CD4-positive, alpha-beta T cell treated with Interleukin-6 at 100 ng/mL for 8 hours (primary cell): Measurements from ENCODE around the gene RUNX2.

Source experiments
- DNase-seq: peaks from one replicate; pipeline ENCODE4 v3.0.0-alpha.2; 2020; ENCODE audit warnings: mixed read lengths, low spot score

The RUNX2 gene

DNA sequence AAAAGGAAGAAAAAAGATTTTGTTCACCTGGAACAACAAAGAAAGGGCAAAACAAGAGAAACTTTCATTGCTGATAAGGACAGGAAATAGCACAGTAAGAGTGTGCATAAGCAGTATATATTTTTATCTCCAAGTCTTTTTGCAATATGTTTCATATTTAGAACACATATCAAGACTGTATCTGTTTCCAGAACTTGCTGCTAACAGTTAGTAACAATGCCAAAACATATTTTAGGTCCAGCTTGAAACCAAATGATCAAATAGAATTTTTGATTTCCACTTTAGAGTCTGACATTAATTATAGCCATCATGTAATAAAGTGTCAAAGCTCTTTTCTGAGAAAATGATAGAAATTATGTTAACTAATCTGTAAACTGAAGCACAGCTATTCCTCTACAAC lies 193.1 kb downstream of the RUNX2 start:
- DNase-seq = no peak

DNA sequence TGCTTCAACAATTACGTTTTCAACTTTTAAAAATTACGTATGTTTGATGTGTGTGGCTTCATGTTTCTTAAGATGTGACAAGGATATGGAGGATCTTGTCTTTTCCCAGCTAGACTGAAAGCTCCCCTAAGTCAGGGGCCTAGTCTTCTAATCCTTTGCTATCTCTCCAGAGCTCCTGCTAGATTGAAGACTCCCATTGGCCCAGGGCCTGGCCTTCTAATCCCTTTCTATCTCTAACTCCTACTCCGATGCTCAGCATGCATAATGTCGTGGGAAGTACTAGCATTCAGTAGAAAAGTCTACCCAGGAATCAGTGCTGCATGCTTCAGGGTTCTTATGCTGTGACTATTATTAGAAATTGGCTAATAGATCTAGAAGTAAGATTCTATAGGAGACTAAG lies 194.4 kb downstream of the RUNX2 start:
- DNase-seq = no peak

- no peak for DNase-seq
Observed at GRCh38 chr6:45527210-45527609, 199.1 kb downstream of the RUNX2 start.

- DNase-seq = no peak
Observed at GRCh38 chr6:45531999-45532595, 204.0 kb downstream of the RUNX2 start.

DNA sequence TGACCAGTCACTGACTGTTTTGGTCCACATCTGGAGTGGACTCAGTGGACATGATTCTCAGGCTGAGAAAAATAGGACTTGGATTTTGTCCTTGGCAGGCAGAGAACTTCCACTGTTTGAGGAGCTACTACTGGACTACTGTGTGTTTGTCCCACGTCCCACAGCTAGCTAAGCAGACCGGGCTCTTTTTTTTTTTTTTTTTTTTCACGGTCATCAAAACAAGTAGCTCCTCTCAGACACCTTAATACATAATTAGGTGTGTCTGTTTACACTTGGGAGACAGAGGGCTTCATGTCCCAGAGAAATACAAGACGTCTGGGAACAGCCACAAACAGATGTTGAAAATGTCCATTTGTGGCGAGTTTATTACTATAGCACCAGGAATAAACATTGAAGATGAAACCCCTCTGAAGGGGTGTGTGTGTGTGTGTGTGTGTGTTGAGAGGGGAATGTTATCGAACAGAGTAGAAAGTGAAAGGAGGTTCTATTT lies 204.6 kb downstream of the RUNX2 start:
- no peak for DNase-seq

GRCh38 chr6:45533386-45533785 lies 205.3 kb downstream of the RUNX2 start:
- DNase-seq = no peak

- DNase-seq = no peak
Observed at GRCh38 chr6:45535933-45536332, 207.8 kb downstream of the RUNX2 start.

DNA sequence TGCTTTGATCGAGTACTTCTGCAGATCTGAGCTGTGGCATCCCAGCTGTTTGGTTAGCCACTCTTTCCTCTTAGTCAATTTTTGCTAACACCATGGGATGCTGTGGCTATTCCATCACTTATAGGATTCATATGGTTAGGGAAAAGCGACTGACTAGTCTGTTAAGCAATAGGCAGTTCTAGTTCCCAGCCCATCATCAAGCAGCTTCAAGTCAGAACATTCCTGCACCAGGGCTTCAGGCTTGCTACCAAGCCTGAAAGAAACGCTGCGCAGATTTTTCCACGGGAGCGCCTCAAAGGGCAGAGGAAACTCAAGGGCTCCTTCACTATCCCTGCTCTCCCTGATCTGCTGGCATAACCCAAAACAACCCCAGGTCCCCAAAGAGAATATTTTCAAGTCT lies 209.4 kb downstream of the RUNX2 start:
- DNase-seq = no peak

- DNase-seq = no peak
Observed at GRCh38 chr6:45538641-45539547, 210.8 kb downstream of the RUNX2 start.

DNA sequence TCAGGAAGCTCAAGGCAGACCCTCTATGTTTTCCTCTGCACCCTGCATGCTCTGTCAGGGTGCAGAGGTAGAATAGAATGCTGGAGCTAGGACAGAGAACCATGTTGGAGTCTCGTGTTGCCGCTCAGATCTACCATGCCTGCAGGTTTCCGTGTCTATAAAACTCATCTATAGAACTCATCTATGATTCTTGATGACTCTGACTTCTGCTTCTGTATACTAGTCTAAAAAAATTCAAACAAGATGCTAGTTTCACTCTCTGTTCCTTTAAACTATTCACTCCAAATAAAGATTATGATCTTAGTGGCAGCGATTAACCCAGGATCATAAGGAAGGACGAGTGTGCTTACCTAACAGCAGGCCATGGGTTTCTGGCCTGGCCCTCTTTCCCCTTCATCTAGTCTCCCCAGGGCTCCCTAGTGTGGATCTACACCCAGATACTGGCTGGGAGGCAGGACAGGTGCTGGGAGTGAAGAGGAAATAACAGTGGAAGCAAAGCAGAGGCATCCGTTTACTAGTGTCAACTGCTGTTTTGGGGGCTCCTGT lies 212.3 kb downstream of the RUNX2 start:
- DNase-seq = no peak

GRCh38 chr6:45541934-45542333 lies 213.8 kb downstream of the RUNX2 start:
- no peak for DNase-seq

DNA sequence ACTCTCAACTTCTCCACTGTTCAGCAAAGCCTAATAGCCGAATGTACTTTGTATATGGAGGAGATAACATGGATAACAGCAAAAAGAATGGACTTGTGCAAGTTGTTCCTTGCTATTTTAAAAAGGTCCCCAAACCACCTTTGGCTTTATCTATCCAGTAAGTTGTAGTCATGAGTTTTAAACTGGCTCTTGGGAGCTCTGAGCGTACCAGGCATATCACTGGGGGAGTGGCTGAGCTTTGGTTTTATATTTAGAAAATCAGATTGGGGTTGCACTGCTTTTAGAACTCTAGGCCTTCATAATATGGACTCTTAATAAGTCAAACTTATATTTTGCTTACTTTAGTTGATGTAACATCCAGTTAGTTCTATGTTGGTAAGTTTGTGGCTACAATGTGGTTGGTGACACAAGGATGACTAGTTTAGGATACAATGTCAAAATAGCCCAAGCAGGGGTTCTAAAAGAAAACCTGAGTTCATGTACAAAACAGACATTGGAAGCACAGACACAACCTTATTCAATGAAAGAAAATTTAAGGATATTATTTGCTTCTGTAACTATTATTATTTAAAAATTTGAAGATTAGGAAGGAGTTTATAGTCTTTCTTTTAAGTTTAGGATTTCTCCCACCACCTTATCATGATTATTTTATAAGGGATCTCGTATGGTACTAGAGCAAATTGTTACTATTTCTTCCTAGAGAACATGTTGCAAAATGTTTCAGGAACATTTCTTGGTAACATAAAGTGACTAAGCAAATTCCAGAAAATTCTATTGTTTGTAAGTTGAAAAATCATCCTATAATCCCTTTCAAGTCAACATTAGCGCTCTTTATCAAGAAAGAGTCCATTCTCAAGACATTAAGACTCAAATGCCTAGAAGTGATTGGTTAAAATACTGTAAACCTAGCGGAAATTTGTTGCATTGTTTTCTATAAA lies 215.4 kb downstream of the RUNX2 start:
- DNase-seq = no peak

GRCh38 chr6:45545416-45545815 lies 217.3 kb downstream of the RUNX2 start:
- no peak for DNase-seq

GRCh38 chr6:45548657-45549515 lies 220.8 kb downstream of the RUNX2 start:
- DNase-seq = no peak

DNA sequence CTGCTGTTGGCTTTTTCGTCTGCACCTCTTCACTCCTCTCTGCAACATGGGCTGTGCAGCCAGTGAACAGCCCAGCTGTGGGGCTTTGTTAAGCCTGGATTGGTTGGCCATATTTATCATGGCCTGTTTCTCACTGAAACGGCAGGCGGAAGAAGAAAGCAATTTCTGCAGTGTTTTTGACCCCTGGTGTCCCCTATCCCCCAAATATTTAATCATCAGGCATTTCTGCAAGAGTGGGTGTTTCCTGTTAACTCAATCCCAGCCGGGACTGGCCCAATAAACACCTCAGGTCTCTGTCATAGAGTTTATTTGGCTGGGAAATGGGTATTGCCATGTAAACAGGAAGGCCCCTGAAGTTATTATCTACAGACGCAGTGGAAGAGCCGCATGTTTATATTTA lies 224.4 kb downstream of the RUNX2 start:
- no peak for DNase-seq

DNA sequence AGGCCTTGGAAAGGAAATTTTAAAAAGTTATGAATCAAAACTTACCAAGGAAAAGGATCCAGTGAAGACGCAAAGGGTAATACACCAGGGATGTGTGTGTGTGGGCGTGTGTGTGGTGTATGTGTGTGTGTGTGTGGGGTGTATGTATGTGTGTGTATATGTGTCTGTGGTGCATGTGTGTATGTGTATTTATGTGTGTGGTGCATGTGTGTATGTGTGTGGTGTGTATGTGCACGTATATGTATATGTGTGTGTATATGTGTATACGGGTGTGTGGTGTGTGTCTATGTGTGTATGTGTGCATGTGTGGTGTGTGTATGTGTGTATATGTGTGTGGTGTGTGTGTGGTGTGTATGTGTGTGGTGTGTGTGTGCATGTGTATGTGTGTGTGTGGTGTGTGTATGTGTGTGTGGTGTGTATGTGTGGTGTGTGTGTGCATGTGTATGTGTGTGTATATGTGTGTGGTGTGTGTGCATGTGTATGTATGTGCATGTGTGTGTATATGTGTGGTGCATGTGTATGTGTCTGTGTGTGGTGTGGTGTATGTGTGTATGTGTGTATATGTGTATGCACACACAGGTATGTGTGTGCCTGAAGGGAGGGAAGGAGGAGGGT lies 225.7 kb downstream of the RUNX2 start:
- no peak for DNase-seq

- DNase-seq = no peak
Observed at GRCh38 chr6:45554591-45554990, 226.5 kb downstream of the RUNX2 start.

- no peak for DNase-seq
Observed at GRCh38 chr6:45555981-45556771, 228.0 kb downstream of the RUNX2 start.

DNA sequence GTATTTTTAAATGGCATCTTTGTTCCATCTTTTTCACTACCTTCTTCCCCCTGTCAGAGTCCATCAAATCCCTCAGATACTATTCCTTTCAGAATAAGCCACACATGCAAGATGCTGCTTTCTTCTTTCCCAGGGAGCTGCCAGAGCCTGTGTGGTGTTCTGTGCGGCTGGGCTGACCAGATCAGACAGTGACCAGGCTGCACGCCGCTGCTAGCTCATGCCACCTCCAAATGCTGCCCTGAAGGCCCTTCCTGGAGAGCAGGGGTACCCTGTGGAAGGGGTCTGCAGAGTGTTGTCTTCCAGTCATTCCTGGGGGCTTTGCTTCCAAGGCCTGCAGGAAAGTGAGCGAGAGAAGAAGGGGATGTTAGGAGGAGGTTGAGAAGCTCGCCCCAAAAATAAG lies 228.7 kb downstream of the RUNX2 start:
- DNase-seq = no peak

GRCh38 chr6:45557454-45557853 lies 229.3 kb downstream of the RUNX2 start:
- no peak for DNase-seq
